Measurements from ENCODE around the gene VTA1. TPM values are rescaled to one million over a fixed set of nuclear protein-coding genes. Genes with fewer than 3 reads are reported as not detected.

The VTA1 gene
- polyA plus RNA-seq, 3 donors = 15.9 to 97.3 (median 74.8) TPM

DNA sequence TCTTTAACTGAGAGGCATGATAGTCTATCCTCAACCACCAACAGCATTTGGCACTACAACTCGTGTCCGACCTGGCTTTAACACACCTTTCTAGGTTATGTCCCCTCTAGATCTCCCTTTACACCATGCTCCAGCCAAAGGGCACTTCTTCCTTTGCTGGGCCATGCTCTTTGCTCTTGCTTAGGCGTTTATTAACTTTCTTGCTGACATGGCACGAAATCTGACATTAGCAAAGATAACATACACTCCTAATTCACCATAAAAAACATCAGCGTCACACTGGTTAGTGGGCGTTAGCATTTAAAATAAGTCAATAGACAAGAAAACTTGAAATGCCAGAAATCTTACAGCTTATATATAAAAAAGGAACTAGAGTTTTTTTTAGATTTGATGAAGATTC is 107.5 kb downstream of the VTA1 start:
- no peak overlapping the region for H3K27ac Mint-ChIP-seq
- peaks cover 0 to 1% (median 1%) of the 10 kb centered on the region in 3 donors for H3K27me3 Mint-ChIP-seq (ENCODE audit: low read depth in 3 of 3)
- H3K9me3 ChIP-seq (replicated peaks in 1 of 2; ENCODE audit: control insufficient read depth in 1 of 2, insufficient read depth in 1 of 2, low read length in 2 of 2) = no peaks in the 10 kb centered on the region
- no peak overlapping the region for H3K4me3 Mint-ChIP-seq
- WGBS (ENCODE audit: insufficient coverage) = 95% methylated on average over 3 of the region's 6 CpGs
- H3K4me3 ChIP-seq (replicated peaks in 1 of 3; ENCODE audit: low read depth in 2 of 3, low read length in 3 of 3) = no peak overlapping the region
- H2AFZ ChIP-seq (ENCODE audit: insufficient read depth, low read depth, low read length, poor library complexity, severe bottlenecking) = no peak overlapping the region
- intact Hi-C loops (cut with micrococcal nuclease) = no loop called here
- H3K79me2 ChIP-seq (ENCODE audit: insufficient read depth, low read length) = no peaks in the 10 kb centered on the region
- no peak overlapping the region for H3K27ac ChIP-seq (ENCODE audit: low read depth in 1 of 2, low read length in 2 of 2)
- no peak for DNase-seq
- H3K4me2 ChIP-seq (replicated peaks; ENCODE audit: extremely low read depth, low read length, poor library complexity, severe bottlenecking) = no peak overlapping the region
- H3K9me3 Mint-ChIP-seq = peaks cover 0 to 8% (median 0%) of the 10 kb centered on the region in 7 donors
- no peaks in the 10 kb centered on the region for H3K36me3 Mint-ChIP-seq
- H3K27me3 ChIP-seq (ENCODE audit: control insufficient read depth in 2 of 2, insufficient read depth in 2 of 2, low read length in 2 of 2) = no peaks in the 10 kb centered on the region
- no peaks in the 10 kb centered on the region for H3K4me1 ChIP-seq (ENCODE audit: control insufficient read depth in 1 of 2, insufficient read depth in 2 of 2, low read length in 2 of 2)
- H3K4me1 Mint-ChIP-seq = no peaks in the 10 kb centered on the region
- no peak overlapping the region for H3K9ac ChIP-seq (ENCODE audit: insufficient read depth, low read length, poor library complexity, severe bottlenecking)
- no peaks in the 10 kb centered on the region for H4K20me1 ChIP-seq (ENCODE audit: insufficient read depth, low read length)
- no peaks in the 10 kb centered on the region for H3K36me3 ChIP-seq (replicated peaks in 1 of 2; ENCODE audit: control insufficient read depth in 1 of 2, insufficient read depth in 2 of 2, low read length in 2 of 2)
- TF ChIP-seq, protein P1, sequence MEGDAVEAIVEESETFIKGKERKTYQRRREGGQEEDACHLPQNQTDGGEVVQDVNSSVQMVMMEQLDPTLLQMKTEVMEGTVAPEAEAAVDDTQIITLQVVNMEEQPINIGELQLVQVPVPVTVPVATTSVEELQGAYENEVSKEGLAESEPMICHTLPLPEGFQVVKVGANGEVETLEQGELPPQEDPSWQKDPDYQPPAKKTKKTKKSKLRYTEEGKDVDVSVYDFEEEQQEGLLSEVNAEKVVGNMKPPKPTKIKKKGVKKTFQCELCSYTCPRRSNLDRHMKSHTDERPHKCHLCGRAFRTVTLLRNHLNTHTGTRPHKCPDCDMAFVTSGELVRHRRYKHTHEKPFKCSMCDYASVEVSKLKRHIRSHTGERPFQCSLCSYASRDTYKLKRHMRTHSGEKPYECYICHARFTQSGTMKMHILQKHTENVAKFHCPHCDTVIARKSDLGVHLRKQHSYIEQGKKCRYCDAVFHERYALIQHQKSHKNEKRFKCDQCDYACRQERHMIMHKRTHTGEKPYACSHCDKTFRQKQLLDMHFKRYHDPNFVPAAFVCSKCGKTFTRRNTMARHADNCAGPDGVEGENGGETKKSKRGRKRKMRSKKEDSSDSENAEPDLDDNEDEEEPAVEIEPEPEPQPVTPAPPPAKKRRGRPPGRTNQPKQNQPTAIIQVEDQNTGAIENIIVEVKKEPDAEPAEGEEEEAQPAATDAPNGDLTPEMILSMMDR (IDR thresholded peaks at IDR 0.05) = no peak

DNA sequence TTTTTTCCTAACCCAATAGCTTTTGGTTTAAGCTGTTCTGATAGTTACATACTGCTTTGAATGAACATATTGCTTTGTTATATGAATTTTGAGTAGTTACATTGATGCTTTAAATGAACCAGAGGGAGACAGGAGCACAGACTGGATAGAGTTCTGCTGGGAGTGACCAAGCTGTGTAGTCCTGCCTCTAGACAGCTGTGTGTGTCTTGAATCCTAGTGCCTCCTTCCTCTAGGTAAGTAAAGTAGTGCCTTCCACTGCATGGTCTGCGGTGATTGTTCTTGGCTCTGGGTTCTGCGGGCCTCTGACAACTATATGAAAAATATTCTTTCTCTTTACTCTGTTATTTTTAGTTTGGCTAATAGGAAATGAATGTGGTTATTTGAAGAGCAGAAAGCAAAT is 108.7 kb downstream of the VTA1 start:
- H3K36me3 Mint-ChIP-seq = no peaks in the 10 kb centered on the region

More for the DNA sequence above, 108.7 kb downstream of the VTA1 start:
- Histone ChIP-seq H3K79me2 (ENCODE audit: insufficient read depth, low read length) (no peaks in the 10 kb centered on the region), H2AFZ (ENCODE audit: insufficient read depth, low read depth, low read length, poor library complexity, severe bottlenecking) (no peak overlapping the region), H3K27ac (ENCODE audit: low read depth in 1 of 2, low read length in 2 of 2) (no peak overlapping the region), H3K9ac (ENCODE audit: insufficient read depth, low read length, poor library complexity, severe bottlenecking) (no peak overlapping the region), H3K9me3 (replicated peaks in 1 of 2; ENCODE audit: control insufficient read depth in 1 of 2, insufficient read depth in 1 of 2, low read length in 2 of 2) (no peaks in the 10 kb centered on the region), H3K4me3 (replicated peaks in 1 of 3; ENCODE audit: low read depth in 2 of 3, low read length in 3 of 3) (no peak overlapping the region), H3K36me3 (replicated peaks in 1 of 2; ENCODE audit: control insufficient read depth in 1 of 2, insufficient read depth in 2 of 2, low read length in 2 of 2) (no peaks in the 10 kb centered on the region), H3K27me3 (ENCODE audit: control insufficient read depth in 2 of 2, insufficient read depth in 2 of 2, low read length in 2 of 2) (no peaks in the 10 kb centered on the region), H4K20me1 (ENCODE audit: insufficient read depth, low read length) (no peaks in the 10 kb centered on the region), H3K4me2 (replicated peaks; ENCODE audit: extremely low read depth, low read length, poor library complexity, severe bottlenecking) (no peak overlapping the region), H3K4me1 (ENCODE audit: control insufficient read depth in 1 of 2, insufficient read depth in 2 of 2, low read length in 2 of 2) (no peaks in the 10 kb centered on the region)
- WGBS (ENCODE audit: insufficient coverage) = no CpG with 5 or more reads among the region's 2 CpGs
- TF ChIP-seq, protein P1 (IDR thresholded peaks at IDR 0.05) = no peak
- peaks cover 0 to 8% (median 0%) of the 10 kb centered on the region in 7 donors for H3K9me3 Mint-ChIP-seq
- H3K4me3 Mint-ChIP-seq = no peak overlapping the region
- no peak for DNase-seq
- H3K27me3 Mint-ChIP-seq (ENCODE audit: low read depth in 3 of 3) = peaks cover 0 to 1% (median 1%) of the 10 kb centered on the region in 3 donors
- H3K27ac Mint-ChIP-seq = no peak overlapping the region
- H3K4me1 Mint-ChIP-seq = no peaks in the 10 kb centered on the region
- intact Hi-C loops (cut with micrococcal nuclease) = no loop called here
